ENCODE data around the gene IMPDH2.

- TF ChIP-seq BHLHE40 (IDR thresholded peaks at IDR 0.05; ENCODE audit: low read depth, low read length): no peak
- no peak for TF ChIP-seq CTCF (conservative IDR thresholded peaks at IDR 0.05; ENCODE audit: low read depth, low read length)
- TF ChIP-seq FOS (IDR thresholded peaks at IDR 0.05; ENCODE audit: low read depth, low read length): no peak
- no peak for TF ChIP-seq NFE2L2 (IDR thresholded peaks at IDR 0.05; ENCODE audit: low read depth, low read length)
- TF ChIP-seq POLR2A (IDR thresholded peaks at IDR 0.05; ENCODE audit: low read depth, low read length): no peak
- TF ChIP-seq ELK1 (IDR thresholded peaks at IDR 0.05; ENCODE audit: borderline replicate concordance, low read depth, low read length): no peak
- TF ChIP-seq MAZ (IDR thresholded peaks at IDR 0.05; ENCODE audit: borderline replicate concordance, low read depth, low read length): no peak
- no peak for TF ChIP-seq CHD1 (IDR thresholded peaks at IDR 0.05; ENCODE audit: low read depth, low read length)
These were observed 5.4 kb downstream of the IMPDH2 start for GRCh38 chr3:49023775-49024174.

All from IMR-90 (cell line).